ENCODE results near the gene RAB8A. TPM values are rescaled to one million over a fixed set of nuclear protein-coding genes. Genes with fewer than 3 reads are reported as not detected.

The RAB8A gene
- total RNA-seq, 2 donors from 2014 or later: 14.2 to 29.9 TPM

DNA sequence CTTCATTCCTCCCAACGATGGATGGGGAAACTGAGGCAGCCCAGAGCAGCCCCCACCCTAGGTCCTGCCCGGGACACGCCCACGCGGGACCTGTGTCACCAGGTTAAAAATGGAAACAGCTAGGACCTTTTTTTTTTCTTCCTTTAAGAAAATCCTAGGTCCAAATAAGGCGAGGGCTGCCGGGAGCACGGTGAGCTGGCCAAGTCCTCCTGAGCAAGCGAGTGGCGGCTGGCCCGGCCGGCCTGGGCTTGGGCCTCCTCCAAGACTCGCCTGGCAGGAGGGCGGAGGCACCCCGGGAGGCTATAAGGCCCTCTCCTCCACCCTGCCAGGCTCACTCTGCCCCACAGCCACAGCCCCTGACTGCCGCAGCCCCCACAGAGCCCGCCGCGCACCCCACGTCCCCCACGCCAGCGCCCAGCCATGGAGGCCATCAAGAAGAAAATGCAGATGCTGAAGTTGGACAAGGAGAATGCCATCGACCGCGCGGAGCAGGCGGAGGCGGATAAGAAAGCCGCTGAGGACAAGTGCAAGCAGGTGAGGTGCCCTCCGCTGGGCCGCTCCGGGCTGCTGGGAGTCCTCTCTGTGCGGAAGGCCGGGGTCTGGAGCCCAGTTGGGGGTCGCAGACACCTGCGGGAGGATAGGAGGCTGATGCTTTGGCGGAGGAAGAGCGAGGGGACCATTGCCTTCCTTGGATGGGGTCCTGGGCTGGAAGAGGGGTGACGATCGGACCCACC is 44.3 kb upstream of the RAB8A start:
- Histone ChIP-seq H3K4me3 (peak overlapping the region; percentile 16 to 29), H3K4me1 (peaks cover 0 to 25% of the 10 kb centered on the region in 2 donors)
- DNase-seq (ENCODE audit: low spot score): peak; percentile 73

DNA sequence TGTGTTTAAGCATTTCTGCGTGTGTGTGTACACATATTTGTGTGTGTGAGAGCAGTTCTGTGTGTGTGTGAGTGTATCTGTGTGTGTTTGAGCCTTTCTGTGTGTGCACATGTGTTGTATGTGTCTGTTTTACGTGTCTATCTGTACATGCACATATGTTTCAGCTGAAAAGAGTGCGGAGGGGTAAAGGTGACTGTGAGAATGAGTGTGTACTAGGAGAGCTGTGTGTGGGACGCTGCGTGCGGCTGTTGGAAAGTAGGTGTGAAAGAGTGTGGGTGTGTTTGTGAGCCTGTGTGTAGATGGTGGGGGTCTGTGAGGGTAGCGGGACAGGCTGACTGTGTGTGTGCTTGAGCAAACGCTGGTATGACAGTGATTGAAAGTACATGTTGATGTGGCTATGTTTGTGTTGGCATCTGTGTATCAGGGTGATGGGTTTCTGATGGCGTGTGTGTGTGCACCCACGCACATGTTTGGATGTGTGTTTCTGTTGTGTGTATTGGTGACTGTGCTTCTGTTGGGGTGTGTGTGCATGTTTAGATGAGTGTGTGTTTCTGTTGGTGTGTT is 42.9 kb upstream of the RAB8A start:
- H3K27me3 ChIP-seq: no peaks in the 10 kb centered on the region
- peak overlapping the region in 1 of 2 donors; percentile 9 for H3K4me3 ChIP-seq
- DNase-seq (ENCODE audit: low spot score): no peak
- peaks cover 0 to 25% of the 10 kb centered on the region in 2 donors for H3K4me1 ChIP-seq
- no peak overlapping the region for H3K27ac ChIP-seq
- TF ChIP-seq CTCF (IDR thresholded peaks at IDR 0.05): no peak
- H3K36me3 ChIP-seq: no peaks in the 10 kb centered on the region
- no peaks in the 10 kb centered on the region for H3K9me3 ChIP-seq

More for the DNA sequence above, 44.3 kb upstream of the RAB8A start:
- peaks cover 0 to 3% of the 10 kb centered on the region in 2 donors for H3K9me3 ChIP-seq
- H3K27me3 ChIP-seq: no peaks in the 10 kb centered on the region
- H3K36me3 ChIP-seq: no peaks in the 10 kb centered on the region
- no peak for TF ChIP-seq CTCF (IDR thresholded peaks at IDR 0.05)
- H3K27ac ChIP-seq: peak overlapping the region; percentile 9 to 42

DNA sequence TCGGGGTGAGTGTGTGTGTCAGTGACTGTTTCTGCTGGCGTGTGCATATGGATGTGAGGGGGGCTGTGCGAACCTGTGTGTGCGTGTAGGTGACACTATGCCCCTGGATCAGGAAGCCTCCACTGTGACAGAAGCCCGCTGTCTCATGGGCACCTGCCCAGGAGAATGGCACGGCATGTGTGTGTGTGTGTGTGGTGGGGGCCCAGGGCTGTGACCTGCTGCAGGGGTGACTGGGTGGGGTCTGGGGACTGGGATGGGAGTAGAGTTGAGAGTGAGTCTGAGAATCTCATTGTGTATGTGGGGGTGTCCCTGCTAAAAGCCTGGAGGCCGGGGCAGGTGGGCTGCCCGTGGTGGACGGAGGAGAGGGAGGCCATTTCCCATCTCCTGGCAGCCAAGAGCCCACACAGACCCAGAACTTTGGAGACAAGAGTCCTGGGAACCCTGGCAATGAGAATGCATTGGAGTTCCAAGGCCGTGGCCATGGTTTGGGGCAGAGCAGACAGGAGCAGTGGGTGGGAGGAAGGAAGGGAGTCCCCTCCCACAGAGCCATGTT is 41.8 kb upstream of the RAB8A start:
- DNase-seq (ENCODE audit: low spot score): no peak
- Histone ChIP-seq H3K4me3 (no peak overlapping the region), H3K27me3 (no peaks in the 10 kb centered on the region), H3K27ac (peak overlapping the region; percentile 68 to 70), H3K36me3 (no peaks in the 10 kb centered on the region), H3K4me1 (peaks cover 0 to 25% of the 10 kb centered on the region in 2 donors), H3K9me3 (no peaks in the 10 kb centered on the region)
- TF ChIP-seq CTCF (IDR thresholded peaks at IDR 0.05): no peak

- no peaks in the 10 kb centered on the region for H3K9me3 ChIP-seq
- peak overlapping the region; percentile 68 to 70 for H3K27ac ChIP-seq
- no peak overlapping the region for H3K4me3 ChIP-seq
- no peaks in the 10 kb centered on the region for H3K27me3 ChIP-seq
- no peaks in the 10 kb centered on the region for H3K36me3 ChIP-seq
- peaks cover 0 to 25% of the 10 kb centered on the region in 2 donors for H3K4me1 ChIP-seq
- no peak for TF ChIP-seq CTCF (IDR thresholded peaks at IDR 0.05)
- DNase-seq (ENCODE audit: low spot score): peak; percentile 63
Observed at GRCh38 chr19:16070366-16070990, 41.2 kb upstream of the RAB8A start.

DNA sequence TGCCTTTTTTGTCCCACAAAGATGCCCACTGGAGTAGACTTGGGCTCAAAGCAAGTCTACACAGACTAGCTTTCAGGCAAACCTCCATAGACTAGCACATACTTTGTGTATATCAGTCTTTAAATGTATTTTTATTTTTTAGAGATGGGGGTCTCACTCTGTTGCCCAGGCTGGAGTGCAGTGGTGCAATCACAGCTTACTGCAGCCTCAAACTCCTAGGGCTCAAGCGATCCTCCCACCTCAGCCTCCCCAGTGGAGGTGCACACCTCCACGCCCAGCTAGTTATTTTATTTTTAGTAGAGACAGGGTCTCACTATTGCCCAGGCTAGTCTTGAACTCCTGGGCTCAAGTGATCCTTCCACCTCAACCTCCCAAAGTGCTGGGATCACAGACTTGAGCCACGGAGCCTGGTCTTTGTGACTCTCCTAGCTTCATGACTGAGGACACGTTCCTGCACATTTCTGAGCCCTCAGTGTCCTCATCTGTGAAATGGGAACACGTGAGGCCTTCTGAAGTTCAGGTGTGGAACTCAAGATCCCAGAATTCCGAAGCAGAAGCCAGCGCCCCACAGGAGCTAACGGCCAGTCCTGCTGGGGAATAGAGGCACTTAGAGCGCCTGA is 40.5 kb upstream of the RAB8A start:
- Histone ChIP-seq H3K4me1 (peaks cover 0 to 25% of the 10 kb centered on the region in 2 donors), H3K9me3 (no peaks in the 10 kb centered on the region), H3K27ac (peak overlapping the region; percentile 68 to 70), H3K36me3 (no peaks in the 10 kb centered on the region), H3K4me3 (no peak overlapping the region), H3K27me3 (no peaks in the 10 kb centered on the region)
- TF ChIP-seq CTCF (IDR thresholded peaks at IDR 0.05): no peak
- no peak for DNase-seq (ENCODE audit: low spot score)

Measured in right atrium auricular region (tissue), 2 donors.